ENCODE results near the gene TAX1BP1. TPM values are rescaled to one million over a fixed set of nuclear protein-coding genes. Genes with fewer than 3 reads are reported as not detected.

TAX1BP1 gene
- total RNA-seq, 1 donor from 2014 or later, result 94.8 TPM

DNA sequence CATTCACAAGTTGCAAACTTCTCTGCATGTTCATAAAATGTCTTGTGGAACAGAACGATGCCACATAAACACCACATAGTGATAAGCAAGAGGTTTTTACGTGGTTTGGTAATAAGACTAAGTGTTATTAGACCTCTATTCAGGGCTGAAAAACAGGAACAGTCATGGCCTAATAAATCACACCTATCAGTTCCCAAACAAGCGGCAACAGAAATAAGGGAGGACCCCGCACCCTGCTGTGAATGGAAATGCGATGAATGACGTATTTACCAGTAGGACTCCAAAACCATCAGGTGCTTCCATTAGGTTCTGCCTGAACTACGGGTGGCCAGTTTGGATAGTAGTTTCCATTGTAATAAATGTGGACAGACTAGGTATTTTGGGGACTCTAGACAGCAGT, 129.1 kb downstream of the TAX1BP1 start:
- intact Hi-C loops (cut with DNase I), result no loop called here
- ATAC-seq (no peak), DNase-seq (ENCODE audit: low spot score) (no peak)

DNA sequence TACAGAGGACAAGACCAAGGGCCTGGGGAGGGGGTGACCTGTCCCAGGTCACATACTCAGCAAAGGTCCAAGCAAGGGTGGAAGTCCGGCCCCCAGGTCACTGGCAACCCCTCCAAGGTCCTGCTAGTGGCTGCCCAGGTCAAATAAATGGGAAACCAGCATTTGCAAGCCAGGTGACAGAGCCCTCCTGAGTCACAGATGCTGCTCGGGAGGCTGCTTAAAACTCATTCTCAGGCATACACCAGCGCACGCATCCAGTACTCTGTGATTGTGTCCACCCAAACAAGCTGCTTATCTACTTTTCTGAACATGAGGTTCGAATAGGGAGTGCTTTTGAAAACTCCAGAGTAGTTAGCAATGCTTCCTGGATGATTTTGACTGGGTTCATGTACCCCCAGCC, 130.6 kb downstream of the TAX1BP1 start:
- ATAC-seq (no peak), DNase-seq (ENCODE audit: low spot score) (no peak)
- intact Hi-C loops (cut with DNase I), result no loop called here

DNA sequence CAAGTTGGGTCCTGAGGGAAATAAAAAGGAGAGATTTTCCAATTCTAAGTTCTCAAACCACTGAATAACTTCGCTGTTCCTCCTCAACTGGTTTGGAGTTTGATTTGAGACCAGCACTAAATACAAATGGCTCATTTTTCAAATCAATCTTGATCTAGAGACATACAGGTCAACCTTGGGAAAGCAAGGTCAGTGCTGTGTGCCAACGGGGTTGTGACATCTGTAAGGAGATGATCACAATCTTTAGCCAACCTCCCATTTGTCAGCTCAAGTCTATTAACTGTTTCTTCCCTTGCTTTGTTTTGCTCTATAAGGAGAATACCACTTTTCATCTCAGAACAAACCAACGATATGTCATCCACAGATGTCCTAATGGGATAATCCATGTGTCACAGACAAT, 131.1 kb downstream of the TAX1BP1 start:
- ATAC-seq (no peak), DNase-seq (ENCODE audit: low spot score) (no peak)
- intact Hi-C loops (cut with DNase I), result no loop called here

DNA sequence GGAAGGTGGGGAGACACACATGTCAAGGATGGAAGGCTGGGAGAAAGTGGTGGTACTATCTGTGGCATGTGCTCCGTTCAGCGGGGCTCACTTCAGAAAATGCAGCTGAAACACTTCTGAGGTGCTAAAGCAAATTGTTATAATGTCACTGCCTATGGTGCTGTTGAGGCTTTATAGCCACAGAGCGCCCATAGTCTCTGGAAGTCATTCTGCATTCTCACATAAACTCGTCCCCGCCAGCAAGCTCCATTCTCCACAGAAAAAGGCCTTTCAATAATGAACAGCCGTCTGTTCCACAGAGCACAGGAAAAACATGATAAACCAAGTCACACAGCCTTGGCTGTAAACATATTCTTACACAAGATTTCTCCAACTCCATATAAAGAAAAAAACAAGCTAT, 131.9 kb downstream of the TAX1BP1 start:
- ATAC-seq, result no peak
- no peak for DNase-seq (ENCODE audit: low spot score)
- intact Hi-C loops (cut with DNase I), result no loop called here

DNA sequence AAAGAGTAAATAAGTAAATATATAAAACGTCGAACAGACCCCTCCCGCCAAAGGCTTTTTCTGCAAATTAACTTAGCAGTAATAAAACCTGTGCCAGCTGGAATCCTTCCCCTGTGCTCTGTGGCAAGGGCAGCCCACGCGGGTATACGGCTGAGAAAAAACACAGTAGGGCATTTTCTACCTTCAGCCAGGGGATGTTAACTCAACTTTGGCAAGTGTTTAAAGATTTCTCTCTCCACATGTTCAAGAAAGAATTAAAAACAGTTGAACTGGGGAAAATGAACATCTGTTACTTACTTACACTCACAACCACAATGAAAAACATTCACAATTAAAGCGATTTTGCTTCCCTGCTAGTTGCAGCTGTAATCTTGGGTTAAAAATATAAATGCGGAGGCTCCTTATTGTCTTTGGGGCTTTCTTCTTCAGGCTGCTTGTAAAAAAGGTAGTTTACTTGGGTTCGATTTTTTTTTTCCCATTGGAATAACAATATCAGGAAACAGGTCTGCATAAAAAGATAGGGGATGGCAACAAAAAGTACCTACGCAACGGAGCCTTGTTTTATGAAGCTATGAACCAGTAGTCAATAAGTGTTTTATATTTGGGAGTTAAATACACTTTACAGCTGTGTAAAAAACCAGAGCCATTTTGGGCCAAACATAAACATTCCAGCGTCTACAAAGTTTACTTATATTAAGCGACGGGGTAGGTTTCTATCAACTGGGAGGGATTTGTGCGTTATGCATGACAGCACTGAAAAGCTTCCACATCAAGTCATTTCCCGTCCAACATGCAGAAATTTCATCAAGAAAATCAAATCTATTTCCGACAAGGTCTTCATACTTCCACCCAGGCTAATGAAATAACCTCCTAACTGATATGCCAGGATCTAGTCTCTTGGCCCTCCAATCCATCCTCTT, 132.7 kb downstream of the TAX1BP1 start:
- ATAC-seq (no peak), DNase-seq (ENCODE audit: low spot score) (no peak)
- intact Hi-C loops (cut with DNase I), result no loop called here

DNA sequence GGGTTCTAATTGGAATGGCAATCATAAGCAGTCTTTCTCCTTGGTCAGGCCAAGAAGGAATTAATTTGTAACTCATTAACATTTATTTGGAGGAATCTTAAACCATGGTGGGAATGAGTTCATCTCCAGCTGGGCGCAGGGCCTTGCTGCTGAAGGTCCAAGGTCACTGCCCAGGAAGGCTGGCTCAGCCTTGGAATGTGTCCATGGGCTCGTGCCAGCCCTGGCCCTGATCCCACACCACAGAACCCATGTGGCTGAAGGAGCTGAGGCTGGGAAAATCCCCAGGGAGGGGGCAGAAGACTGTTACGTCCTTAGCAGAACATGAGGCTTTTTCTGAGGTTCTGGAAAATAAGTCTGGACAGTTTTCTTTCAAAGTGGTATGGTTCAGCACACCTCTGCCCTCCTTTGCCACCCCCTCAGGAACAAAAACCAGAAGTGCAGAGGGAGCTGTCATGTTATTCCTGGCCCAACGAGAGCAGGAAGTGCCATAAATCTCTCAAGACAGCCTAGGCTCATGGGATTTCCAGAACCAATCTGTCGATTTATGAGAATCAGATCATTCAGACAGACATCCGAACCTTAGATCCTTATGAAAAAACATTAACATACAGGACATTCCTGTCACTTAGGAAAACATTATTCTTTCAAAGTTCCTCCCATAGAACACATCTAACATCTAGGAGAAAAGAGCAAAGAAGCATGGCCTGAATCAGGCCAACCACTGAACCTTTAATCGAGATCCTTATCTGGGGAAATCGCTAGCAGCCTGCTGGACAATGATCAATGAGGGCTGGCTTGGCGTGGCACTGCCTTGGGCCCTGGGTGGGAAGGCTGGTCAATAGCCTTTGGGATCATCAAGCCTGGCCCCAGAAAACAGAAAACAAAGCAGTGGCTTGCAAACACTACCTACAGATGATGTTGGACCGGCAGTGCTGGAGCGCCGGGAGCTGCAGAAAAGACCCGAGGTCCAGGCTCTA, 134.3 kb downstream of the TAX1BP1 start:
- intact Hi-C loops (cut with DNase I), result no loop called here
- ATAC-seq (peak; percentile 77), DNase-seq (ENCODE audit: low spot score) (peak; percentile 71)

DNA sequence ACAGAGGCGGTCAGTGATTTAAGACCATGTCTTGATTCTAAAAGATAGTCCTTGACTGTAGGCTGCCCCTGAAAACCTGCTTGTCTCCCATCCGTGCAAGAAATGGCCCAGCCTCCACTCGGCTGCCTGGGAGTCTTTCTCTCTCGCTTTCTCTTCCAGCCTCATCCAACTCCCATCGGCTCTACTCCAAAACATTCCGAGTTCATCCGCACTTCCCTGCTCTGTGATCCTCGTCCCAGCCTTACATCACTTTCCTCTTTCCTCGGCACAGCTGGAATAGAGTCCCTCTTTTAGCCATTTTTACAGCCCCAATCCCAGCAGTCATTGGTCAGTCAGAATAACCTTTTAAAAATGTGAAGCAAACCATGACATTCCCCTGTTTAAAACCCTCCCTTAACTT, 135.1 kb downstream of the TAX1BP1 start:
- intact Hi-C loops (cut with DNase I), result no loop called here
- no peak for DNase-seq (ENCODE audit: low spot score)
- no peak for ATAC-seq

DNA sequence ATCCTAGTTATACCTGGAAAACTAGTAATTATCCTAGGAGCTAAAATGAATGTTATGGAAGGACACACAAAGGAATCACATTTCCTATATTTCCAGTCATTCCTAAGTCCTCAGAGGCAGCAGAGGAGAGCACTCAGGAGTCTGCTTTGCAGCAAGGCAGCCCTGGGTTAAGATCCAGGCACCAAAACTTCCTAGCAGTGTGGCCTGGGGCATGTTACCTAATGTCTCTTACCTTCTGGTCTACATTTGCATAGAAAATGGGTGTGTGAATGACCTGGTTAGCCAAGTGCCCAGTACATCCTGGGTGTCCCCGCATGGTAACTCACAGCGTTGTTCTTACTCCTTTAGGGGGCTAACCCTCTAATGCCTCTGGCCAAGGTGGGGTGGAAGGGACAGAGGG, 135.9 kb downstream of the TAX1BP1 start:
- ATAC-seq, result no peak
- DNase-seq (ENCODE audit: low spot score), result no peak
- intact Hi-C loops (cut with DNase I), result no loop called here

DNA sequence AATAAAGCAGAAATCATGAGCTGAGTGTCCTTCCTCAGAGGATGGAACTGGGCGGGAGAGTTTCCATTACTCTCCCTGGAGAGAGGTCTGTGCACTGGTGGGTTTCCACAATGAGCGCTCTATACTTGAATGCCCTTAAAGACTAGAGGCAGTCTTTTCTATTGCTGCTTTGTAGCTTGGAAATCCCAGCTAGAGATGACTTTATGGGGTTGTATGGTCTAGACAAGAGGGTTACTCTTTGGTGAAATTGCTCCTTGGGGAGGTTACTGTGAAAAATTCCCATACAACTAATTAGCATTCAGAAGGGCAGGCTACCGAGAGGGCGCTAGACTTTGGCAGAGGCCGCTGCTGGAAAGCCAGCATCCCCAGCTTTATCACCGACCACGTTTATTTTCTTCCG, 136.8 kb downstream of the TAX1BP1 start:
- ATAC-seq, result no peak
- intact Hi-C loops (cut with DNase I), result no loop called here
- DNase-seq (ENCODE audit: low spot score), result no peak

Other genes with a start within 250 kb of the TAX1BP1 start
- 33.7 TPM for gene HIBADH, start 77.3 kb upstream of the TAX1BP1 start, total RNA-seq